Activated CD8-positive, alpha-beta memory T cell treated with anti-CD3 and anti-CD28 coated beads, Interleukin-2, amount 10 ng/mL, durations not matched to agents 7 days and 5 days (primary cell): ENCODE results near the gene RNF182. TPM values are rescaled to one million over a fixed set of nuclear protein-coding genes. Genes with fewer than 3 reads are reported as not detected.
A peak's percentile ranks its signal among the peaks of the same experiment; 100 is the strongest.
"Not testable (repeated sequence)": the region's sequence is repeated elsewhere in the genome, so short reads cannot be mapped to it uniquely, and the experiment has no call there.

Experiments used
- ATAC-seq: fragments of 150-1000 bp; cut with Tn5 transposase; one replicate; pipeline ENCODE4 v1.10.0; 2021; ENCODE audit warnings: moderate library complexity
- CTCF ChIA-PET: fragments of 350-600 bp; sonication (Branson Sonifier 250); formaldehyde crosslinking; loops from one replicate; lab custom pipeline; 2021; ENCODE audit warnings: antibody characterized with exemption; lab: Charles Lee
- DNase-seq: peaks from one replicate; pipeline ENCODE4 v3.0.0-alpha.2; 2020
- H3K27ac Mint-ChIP-seq: one replicate; pipeline ENCODE4 v1.8.0; 2021; ENCODE audit warnings: mild to moderate bottlenecking, mixed read lengths
- H3K27me3 Mint-ChIP-seq: one replicate; pipeline ENCODE4 v1.8.0; 2021; ENCODE audit warnings: mixed read lengths
- H3K36me3 Mint-ChIP-seq: one replicate; pipeline ENCODE4 v1.8.0; 2021; ENCODE audit warnings: mild to moderate bottlenecking, mixed read lengths
- H3K4me1 Mint-ChIP-seq: one replicate; pipeline ENCODE4 v1.8.0; 2021; ENCODE audit warnings: mixed read lengths
- H3K4me3 Mint-ChIP-seq: one replicate; pipeline ENCODE4 v1.8.0; 2021; ENCODE audit warnings: mild to moderate bottlenecking, moderate library complexity, mixed read lengths
- H3K9me3 Mint-ChIP-seq: one replicate; pipeline ENCODE4 v1.8.0; 2022; ENCODE audit warnings: low read depth, mixed read lengths
- total RNA-seq, 2 experiments: library from RNA; stranded (reverse); gene quantifications; one replicate each; pipeline ENCODE4 v1.2.3, GENCODE V29; 2021

RNF182 gene, protein sequence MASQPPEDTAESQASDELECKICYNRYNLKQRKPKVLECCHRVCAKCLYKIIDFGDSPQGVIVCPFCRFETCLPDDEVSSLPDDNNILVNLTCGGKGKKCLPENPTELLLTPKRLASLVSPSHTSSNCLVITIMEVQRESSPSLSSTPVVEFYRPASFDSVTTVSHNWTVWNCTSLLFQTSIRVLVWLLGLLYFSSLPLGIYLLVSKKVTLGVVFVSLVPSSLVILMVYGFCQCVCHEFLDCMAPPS
- not detected for total RNA-seq

DNA sequence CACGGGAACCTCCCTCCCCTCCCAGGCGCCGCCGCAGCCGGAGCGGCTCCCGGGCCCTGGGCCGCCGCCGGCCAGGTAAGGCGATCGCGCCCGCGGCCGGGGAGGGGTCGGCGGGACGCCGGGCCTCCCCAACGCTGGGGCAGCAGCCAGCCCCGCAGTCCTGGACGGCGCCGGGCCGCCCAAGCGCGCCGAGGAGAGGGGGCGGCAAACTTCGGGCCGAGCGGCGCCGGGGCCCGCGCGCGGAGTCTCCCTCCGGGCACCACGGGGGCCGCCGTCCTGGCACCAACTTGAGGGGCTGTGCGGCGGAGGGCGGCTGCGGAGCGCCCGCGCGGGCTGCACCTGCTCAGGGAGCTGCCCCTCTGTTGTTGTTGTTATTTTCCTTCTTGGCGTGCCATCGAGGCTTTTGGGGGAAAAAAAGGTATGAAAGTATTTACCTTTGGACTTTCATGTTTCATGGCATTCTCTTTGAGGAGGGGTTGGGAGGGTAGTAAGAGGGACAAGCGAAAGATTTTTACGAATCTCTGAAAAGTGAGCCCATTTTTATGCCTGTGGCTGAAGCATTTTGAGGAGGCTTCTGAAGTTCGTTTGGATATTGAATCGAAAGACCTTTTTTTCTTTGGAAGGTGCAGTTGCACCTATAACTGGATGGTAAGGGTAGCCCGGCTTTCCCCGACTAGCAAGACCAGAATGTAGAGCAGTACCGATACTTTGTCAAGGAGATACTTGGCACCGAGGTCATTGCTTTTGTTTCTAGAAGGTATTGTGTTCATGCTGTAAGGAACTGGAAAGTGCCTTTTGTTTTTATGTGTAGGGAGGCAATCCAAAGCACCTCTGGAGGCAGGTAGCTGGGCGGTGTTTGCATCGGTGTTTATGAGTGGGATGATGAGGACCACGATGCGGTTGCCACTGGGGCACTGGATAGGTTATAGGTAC lies at the start of gene RNF182:
RNF182 (plus strand) TSS at position 4 of the 933 bp plus-strand sequence. CDS start 52,168 bp downstream, outside the sequence.
- CTCF ChIA-PET, result interaction anchor here (1.2 to 1.8 kb wide), 3 partner anchors 121 to 142 kb away, joined by 3 to 8 read pairs (median 3); no protein-coding TSS in a partner anchor
- Mint-ChIP-seq H3K27ac (no peak within 1 kb of the TSS), H3K4me3 (peak within 1 kb of the TSS; percentile 67), H3K9me3 (no peaks in the 10 kb centered on the region), H3K4me1 (peaks cover 13% of the 10 kb centered on the region), H3K27me3 (peaks cover 71% of the 10 kb centered on the region), H3K36me3 (no peaks in the 10 kb centered on the region)
- no peak for DNase-seq
- peak; percentile 90 for ATAC-seq

DNA sequence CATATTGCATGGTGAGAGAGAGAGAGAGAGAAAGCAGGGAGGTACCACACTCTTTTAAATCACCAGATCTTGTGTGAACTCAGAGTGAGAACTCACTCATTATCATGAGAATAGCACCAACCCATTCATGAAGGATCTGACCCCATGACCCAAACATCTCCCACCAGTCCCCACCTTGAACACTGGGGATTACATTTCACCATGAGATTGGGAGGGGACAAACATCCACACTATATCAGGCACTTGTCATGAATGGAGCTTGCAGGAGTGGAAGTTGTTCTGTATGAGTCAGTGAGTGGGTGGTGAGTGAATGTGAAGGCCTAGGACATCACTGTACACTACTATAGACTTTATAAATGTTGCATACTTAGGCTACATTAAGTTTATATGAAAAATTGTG lies 47.7 kb upstream of the RNF182 start:
- H3K9me3 Mint-ChIP-seq, result no peaks in the 10 kb centered on the region

DNA sequence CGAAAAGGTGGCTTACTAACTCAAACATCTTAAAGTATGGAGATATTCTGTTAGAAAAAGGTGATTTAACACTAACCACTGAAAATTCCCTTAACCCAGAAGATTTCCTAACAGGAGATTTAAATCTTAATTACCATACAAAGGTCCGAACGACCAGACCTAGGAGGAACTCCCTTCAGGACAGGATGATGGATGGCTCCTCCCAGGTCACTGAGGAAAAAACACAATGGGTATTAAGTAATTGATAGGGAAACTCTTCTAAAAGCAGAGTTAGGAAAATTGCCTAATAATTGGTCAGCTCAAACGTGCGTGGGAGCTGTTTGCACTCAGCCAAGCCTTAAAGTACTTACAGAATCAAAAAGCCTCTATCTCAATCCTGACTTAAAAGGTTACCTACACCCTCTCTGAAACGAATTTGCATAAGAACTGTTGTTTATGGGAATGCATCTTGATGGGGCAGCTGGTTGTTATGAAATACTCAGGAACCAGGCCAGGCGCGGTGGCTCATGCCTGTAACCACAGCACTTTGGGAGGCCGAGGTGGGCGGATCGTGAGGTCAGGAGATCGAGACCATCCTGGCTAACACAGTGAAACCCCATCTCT lies 44.6 kb upstream of the RNF182 start:
- H3K9me3 Mint-ChIP-seq, H3K4me1 Mint-ChIP-seq, H3K27me3 Mint-ChIP-seq, DNase-seq, H3K4me3 Mint-ChIP-seq, H3K27ac Mint-ChIP-seq, H3K36me3 Mint-ChIP-seq, ATAC-seq, CTCF ChIA-PET: not testable (repeated sequence)

More for the DNA sequence above, 47.7 kb upstream of the RNF182 start:
- Mint-ChIP-seq H3K4me3 (no peak overlapping the region), H3K36me3 (no peaks in the 10 kb centered on the region), H3K4me1 (peaks cover 8% of the 10 kb centered on the region), H3K27me3 (peaks cover 18% of the 10 kb centered on the region), H3K27ac (no peak overlapping the region)
- DNase-seq (no peak), ATAC-seq (no peak)
- CTCF ChIA-PET, result no interaction called here

DNA sequence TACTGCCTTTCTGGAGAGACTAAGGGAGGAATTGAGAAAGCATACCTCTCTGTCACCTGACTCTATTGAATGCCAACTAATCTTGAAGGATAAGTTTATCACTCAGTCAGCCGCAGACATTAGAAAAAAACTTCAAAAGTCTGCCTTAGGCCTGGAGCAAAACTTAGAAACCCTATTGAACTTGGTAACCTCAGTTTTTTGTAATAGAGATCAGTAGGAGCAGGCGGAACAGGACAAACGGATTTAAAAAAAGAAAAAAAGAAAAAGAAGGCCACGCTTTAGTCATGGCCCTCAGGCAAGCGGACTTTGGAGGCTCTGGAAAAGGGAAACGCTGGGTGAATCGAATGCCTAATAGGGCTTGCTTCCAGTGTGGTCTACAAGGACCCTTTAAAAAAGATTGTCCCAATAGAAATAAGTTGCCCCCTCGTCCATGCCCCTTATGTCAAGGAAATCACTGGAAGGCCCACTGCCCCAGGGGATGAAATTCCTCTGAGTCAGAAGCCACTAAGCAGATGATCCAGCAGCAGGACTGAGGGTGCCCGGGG lies 43.1 kb upstream of the RNF182 start:
- DNase-seq, result no peak
- Mint-ChIP-seq H3K4me3 (no peak overlapping the region), H3K36me3 (no peaks in the 10 kb centered on the region), H3K27ac (no peak overlapping the region), H3K4me1 (no peaks in the 10 kb centered on the region), H3K9me3 (no peaks in the 10 kb centered on the region), H3K27me3 (peaks cover 10% of the 10 kb centered on the region)
- CTCF ChIA-PET, result no interaction called here
- no peak for ATAC-seq

DNA sequence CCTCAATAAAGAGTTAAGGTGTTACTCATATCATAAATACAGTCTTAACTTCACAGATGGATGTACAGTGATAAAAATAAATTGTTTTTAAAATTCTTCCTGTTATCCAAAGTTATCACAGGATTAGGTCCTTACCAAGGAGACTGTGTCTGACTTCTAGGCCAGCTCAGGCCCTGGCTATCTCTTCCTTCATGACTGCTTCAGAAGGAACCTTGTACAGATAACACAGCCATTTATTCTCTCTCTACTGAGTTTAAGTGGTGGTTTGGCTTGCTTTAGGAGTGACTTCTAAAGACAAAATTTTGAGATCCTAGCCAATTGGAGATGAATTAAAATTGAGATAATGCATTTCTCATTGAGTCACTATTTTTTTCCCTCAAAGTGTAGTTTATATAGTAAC lies 40.8 kb upstream of the RNF182 start:
- no peaks in the 10 kb centered on the region for H3K36me3 Mint-ChIP-seq
- CTCF ChIA-PET, result interaction anchor here (1.5 kb wide), 1 partner anchor 25 kb away, joined by 3 read pairs; no protein-coding TSS in a partner anchor

DNA sequence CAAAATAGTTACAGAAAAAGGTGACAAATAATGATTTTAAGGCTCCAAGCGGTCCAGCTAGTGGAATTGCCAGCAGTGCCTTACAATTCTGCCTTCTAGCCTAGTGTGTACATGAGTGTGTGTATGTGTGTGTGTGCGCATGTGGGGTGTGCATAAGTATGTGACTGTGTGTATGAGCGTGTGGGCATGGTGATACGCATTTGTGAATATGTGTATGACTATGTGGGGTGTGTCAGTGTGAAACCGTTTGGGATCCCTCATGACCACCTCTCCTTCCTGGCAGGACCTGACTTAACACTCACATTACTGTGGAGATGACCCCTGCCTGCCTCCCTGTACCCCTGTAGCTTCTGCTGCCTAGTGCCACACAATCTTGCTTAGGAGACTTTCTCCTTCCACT lies 40.4 kb upstream of the RNF182 start:
- no peaks in the 10 kb centered on the region for H3K36me3 Mint-ChIP-seq
- no peak for DNase-seq
- H3K27me3 Mint-ChIP-seq, result peaks cover 8% of the 10 kb centered on the region
- no peaks in the 10 kb centered on the region for H3K9me3 Mint-ChIP-seq
- H3K4me1 Mint-ChIP-seq, result no peaks in the 10 kb centered on the region
- no peak for ATAC-seq
- no peak overlapping the region for H3K27ac Mint-ChIP-seq
- no peak overlapping the region for H3K4me3 Mint-ChIP-seq
- CTCF ChIA-PET, result no interaction called here

More for the DNA sequence above, 40.8 kb upstream of the RNF182 start:
- H3K27me3 Mint-ChIP-seq, result peaks cover 8% of the 10 kb centered on the region
- H3K27ac Mint-ChIP-seq, result no peak overlapping the region
- H3K4me3 Mint-ChIP-seq, result no peak overlapping the region
- H3K4me1 Mint-ChIP-seq, result no peaks in the 10 kb centered on the region
- ATAC-seq (no peak), DNase-seq (no peak)
- H3K9me3 Mint-ChIP-seq, result no peaks in the 10 kb centered on the region

DNA sequence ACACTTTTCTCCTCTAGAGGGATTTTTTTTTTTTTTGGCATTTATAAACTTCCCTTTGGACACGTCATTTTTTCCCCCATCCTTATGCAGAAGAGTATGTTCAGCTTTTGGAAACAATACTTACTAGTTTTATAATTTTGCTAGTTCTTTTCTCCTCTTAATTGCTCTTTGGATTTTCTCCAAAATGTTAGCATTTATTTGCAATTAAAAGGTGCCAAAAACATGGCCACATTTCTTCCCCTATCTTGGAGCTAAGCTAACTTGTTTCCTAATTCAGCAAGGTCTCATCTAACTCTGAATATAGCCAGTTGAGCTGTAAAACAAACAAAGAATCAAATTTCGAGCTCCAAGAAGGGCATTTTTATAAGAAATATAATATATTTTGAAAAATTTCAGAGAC lies 39.2 kb upstream of the RNF182 start:
- H3K27ac Mint-ChIP-seq, result no peak overlapping the region
- H3K27me3 Mint-ChIP-seq, result peaks cover 8% of the 10 kb centered on the region
- H3K9me3 Mint-ChIP-seq, result no peaks in the 10 kb centered on the region
- no peaks in the 10 kb centered on the region for H3K4me1 Mint-ChIP-seq
- H3K36me3 Mint-ChIP-seq, result no peaks in the 10 kb centered on the region
- CTCF ChIA-PET, result interaction anchor here (1.1 to 3.5 kb wide), 2 partner anchors 12 to 23 kb away, joined by 4 to 13 read pairs; no protein-coding TSS in a partner anchor
- no peak for DNase-seq
- no peak for ATAC-seq
- no peak overlapping the region for H3K4me3 Mint-ChIP-seq

DNA sequence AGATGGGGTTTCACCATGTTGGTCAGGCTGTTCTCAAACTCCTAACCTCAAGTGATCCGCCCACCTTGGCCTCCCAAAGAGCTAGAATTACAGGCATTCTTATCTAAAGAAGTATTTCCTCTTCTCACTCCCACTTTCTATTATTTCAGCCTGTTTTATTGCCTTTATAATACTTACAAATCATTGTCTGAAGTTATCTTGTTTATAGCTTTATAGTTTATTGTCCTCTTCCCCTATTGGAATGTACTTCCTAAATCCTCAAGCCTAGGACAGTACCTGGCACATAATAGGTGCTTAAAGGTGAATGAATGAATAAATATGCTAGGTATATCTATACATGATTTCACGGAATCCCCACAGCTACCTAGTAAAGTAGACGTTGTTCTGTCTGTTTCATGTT lies 37.8 kb upstream of the RNF182 start:
- Mint-ChIP-seq H3K27ac (no peak overlapping the region), H3K27me3 (peaks cover 4% of the 10 kb centered on the region), H3K36me3 (no peaks in the 10 kb centered on the region), H3K4me3 (no peak overlapping the region), H3K4me1 (no peaks in the 10 kb centered on the region), H3K9me3 (no peaks in the 10 kb centered on the region)
- DNase-seq (no peak), ATAC-seq (no peak)
- CTCF ChIA-PET, result interaction anchor here (0.7 to 3.5 kb wide), 3 partner anchors 13 to 165 kb away, joined by 3 to 13 read pairs (median 5); no protein-coding TSS in a partner anchor

DNA sequence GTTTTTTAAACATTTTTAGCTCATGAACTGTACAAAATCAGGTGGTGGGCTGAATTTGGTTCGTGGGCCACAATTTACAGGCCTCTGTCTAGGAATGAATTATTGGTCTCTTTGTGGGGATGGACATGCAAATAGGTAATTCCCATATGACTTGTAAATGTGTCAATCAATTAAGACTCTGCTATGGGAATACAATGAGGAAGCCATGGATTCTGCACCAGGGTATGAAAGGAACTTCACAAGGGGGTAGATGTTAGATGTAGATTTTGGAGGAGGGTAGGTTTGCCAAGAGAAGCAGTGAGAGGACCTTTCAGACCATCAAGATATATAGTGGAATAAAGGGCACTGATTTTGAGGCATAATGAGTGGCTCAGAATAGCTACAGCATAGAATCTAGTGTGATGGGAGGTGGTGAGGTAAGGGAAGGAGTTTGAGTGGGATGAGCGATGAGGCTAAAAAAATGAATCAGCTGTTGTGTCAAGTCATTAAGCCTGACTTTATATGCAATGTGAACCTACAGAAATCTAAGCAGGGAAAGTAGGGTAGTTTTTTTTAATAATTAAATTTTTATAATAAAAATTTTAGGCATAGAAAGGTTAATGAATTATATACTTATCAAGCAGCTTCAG lies 32.6 kb upstream of the RNF182 start:
- CTCF ChIA-PET, result interaction anchor here (1.4 kb wide), 1 partner anchor 16 kb away, joined by 3 read pairs; no protein-coding TSS in a partner anchor
- Mint-ChIP-seq H3K36me3 (no peaks in the 10 kb centered on the region), H3K4me1 (no peaks in the 10 kb centered on the region), H3K9me3 (no peaks in the 10 kb centered on the region), H3K27ac (no peak overlapping the region), H3K27me3 (peaks cover 19% of the 10 kb centered on the region), H3K4me3 (no peak overlapping the region)
- no peak for ATAC-seq
- DNase-seq, result no peak

DNA sequence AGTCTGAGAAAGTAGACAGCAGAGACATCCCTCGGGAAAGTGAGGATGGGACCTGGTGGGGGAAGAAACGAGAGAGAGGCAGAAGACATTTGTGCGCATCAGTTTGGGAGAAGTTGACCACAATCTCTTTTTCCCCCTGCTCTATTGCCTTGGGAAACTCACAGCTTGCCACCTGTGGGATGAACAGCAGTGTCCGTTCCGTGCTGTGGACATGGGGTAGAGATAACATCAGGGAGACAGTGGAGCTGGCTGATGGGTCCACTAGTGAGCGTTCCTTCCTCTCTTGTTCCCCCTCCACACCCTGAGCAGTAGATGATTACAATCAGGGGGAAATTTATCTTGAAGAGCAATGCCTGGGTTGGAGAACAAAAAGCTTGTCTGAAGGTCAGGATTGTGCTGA lies 21.8 kb upstream of the RNF182 start:
- Mint-ChIP-seq H3K36me3 (no peaks in the 10 kb centered on the region), H3K9me3 (no peaks in the 10 kb centered on the region), H3K27me3 (peaks cover 48% of the 10 kb centered on the region), H3K4me1 (no peaks in the 10 kb centered on the region), H3K27ac (no peak overlapping the region), H3K4me3 (no peak overlapping the region)
- no peak for DNase-seq
- CTCF ChIA-PET, result no interaction called here
- no peak for ATAC-seq

DNA sequence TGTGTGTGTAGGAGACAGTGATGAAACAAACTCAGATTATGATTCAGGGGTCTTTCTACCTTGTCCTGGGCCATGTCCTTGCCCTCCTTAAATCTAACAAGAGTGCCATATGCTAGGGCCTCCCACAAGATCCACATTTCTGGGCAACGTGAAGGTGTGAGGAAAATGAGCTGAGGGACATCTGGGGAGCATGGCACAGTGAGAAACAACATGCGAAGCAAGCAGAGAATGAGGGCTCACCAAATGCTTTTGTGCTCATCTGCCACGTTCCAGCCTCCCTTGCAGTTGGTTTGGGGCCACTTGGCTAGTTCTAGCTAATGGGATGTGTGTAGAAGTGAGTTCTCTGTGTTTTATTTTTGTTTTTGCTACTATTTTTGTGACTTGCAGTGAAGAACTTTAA lies 21.4 kb upstream of the RNF182 start:
- H3K36me3 Mint-ChIP-seq, result no peaks in the 10 kb centered on the region
- DNase-seq, result no peak
- ATAC-seq, result no peak
- H3K4me1 Mint-ChIP-seq, result no peaks in the 10 kb centered on the region
- H3K4me3 Mint-ChIP-seq, result no peak overlapping the region
- H3K9me3 Mint-ChIP-seq, result no peaks in the 10 kb centered on the region
- CTCF ChIA-PET, result no interaction called here
- H3K27me3 Mint-ChIP-seq, result peaks cover 50% of the 10 kb centered on the region
- no peak overlapping the region for H3K27ac Mint-ChIP-seq

DNA sequence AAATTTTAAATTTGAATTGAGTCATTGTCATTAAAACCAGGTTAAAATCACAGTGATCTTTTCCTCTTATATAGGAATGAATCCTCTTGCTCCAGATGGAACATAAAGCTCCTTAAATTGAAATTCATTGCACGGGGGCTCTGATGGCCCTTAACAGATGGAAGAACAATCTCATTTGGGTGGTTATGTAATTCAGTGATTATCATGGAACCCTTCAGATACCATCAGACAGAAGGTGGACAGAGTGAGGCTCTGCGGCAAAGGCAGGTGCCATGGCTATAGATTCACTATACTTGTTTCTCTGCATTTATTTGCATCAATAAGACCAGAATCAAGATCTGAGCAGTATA lies 17.8 kb upstream of the RNF182 start:
- H3K36me3 Mint-ChIP-seq, result no peaks in the 10 kb centered on the region
- H3K4me1 Mint-ChIP-seq, result no peaks in the 10 kb centered on the region
- no peak for ATAC-seq
- CTCF ChIA-PET, result interaction anchor here (1.8 kb wide), 1 partner anchor 245 kb away, joined by 5 read pairs; no protein-coding TSS in a partner anchor
- DNase-seq, result no peak
- H3K27ac Mint-ChIP-seq, result no peak overlapping the region
- H3K27me3 Mint-ChIP-seq, result peaks cover 49% of the 10 kb centered on the region
- no peaks in the 10 kb centered on the region for H3K9me3 Mint-ChIP-seq
- H3K4me3 Mint-ChIP-seq, result no peak overlapping the region
